IPS-18a (cell line): ENCODE measurements around the gene HTR7.
"Not testable (repeated sequence)": the region's sequence is repeated elsewhere in the genome, so short reads cannot be mapped to it uniquely, and the experiment has no call there.

Experiments
- H3K27ac ChIP-seq: one replicate; pipeline ENCODE4 v1.5.1; 2013; ENCODE audit warnings: low read length
- H3K27me3 ChIP-seq: one replicate; pipeline ENCODE4 v1.6.1; 2013; ENCODE audit warnings: mild to moderate bottlenecking, low read length; ENCODE audit not compliant: control insufficient read depth, insufficient read depth
- H3K36me3 ChIP-seq: one replicate; pipeline ENCODE4 v1.6.1; 2013; ENCODE audit warnings: low read depth, low read length; ENCODE audit not compliant: control insufficient read depth
- H3K4me1 ChIP-seq: one replicate; pipeline ENCODE4 v1.6.1; 2013; ENCODE audit warnings: low read depth, low read length; ENCODE audit not compliant: control insufficient read depth
- H3K4me3 ChIP-seq: one replicate; pipeline ENCODE4 v1.5.1; 2013; ENCODE audit warnings: low read length
- H3K9ac ChIP-seq: one replicate; pipeline ENCODE4 v1.6.1; 2013; ENCODE audit warnings: mild to moderate bottlenecking, low read length, moderate library complexity
- H3K9me3 ChIP-seq: one replicate; pipeline ENCODE4 v1.6.1; 2013; ENCODE audit warnings: low read depth, low read length; ENCODE audit not compliant: control insufficient read depth

Gene HTR7

GRCh38 chr10:90819911-90820310 lies 37.9 kb downstream of the HTR7 start:
- Histone ChIP-seq H3K36me3 (peaks cover 33% of the 10 kb centered on the region), H3K9me3 (peaks cover 23% of the 10 kb centered on the region), H3K27me3 (no peaks in the 10 kb centered on the region), H3K4me1 (peaks cover 36% of the 10 kb centered on the region), H3K27ac (no peak overlapping the region), H3K9ac (no peak overlapping the region), H3K4me3 (no peak overlapping the region)

- Histone ChIP-seq H3K27me3 (no peaks in the 10 kb centered on the region), H3K9ac (no peak overlapping the region), H3K4me1 (peaks cover 48% of the 10 kb centered on the region), H3K9me3 (peaks cover 19% of the 10 kb centered on the region), H3K27ac (no peak overlapping the region), H3K36me3 (peaks cover 39% of the 10 kb centered on the region), H3K4me3 (no peak overlapping the region)
These were observed 39.1 kb downstream of the HTR7 start for GRCh38 chr10:90818736-90819135.

- H3K4me1 ChIP-seq: peaks cover 57% of the 10 kb centered on the region
- H3K4me3 ChIP-seq: no peak overlapping the region
- no peaks in the 10 kb centered on the region for H3K27me3 ChIP-seq
- H3K36me3 ChIP-seq: peaks cover 46% of the 10 kb centered on the region
- H3K9ac ChIP-seq: no peak overlapping the region
- H3K27ac ChIP-seq: no peak overlapping the region
- peaks cover 5% of the 10 kb centered on the region for H3K9me3 ChIP-seq
These were observed 40.5 kb downstream of the HTR7 start for GRCh38 chr10:90817128-90817889.

GRCh38 chr10:90816466-90816865 lies 41.4 kb downstream of the HTR7 start:
- Histone ChIP-seq H3K27me3 (no peaks in the 10 kb centered on the region), H3K9me3 (no peaks in the 10 kb centered on the region), H3K4me1 (peaks cover 57% of the 10 kb centered on the region), H3K27ac (no peak overlapping the region), H3K4me3 (no peak overlapping the region), H3K9ac (no peak overlapping the region), H3K36me3 (peaks cover 50% of the 10 kb centered on the region)

- H3K27me3 ChIP-seq: no peaks in the 10 kb centered on the region
- peak overlapping the region; percentile 30 for H3K27ac ChIP-seq
- H3K4me1 ChIP-seq: peaks cover 43% of the 10 kb centered on the region
- H3K36me3 ChIP-seq: peaks cover 61% of the 10 kb centered on the region
- H3K9me3 ChIP-seq: no peaks in the 10 kb centered on the region
- H3K9ac ChIP-seq: peak overlapping the region; percentile 28
- H3K4me3 ChIP-seq: peak overlapping the region; percentile 13
These were observed 44.1 kb downstream of the HTR7 start for GRCh38 chr10:90813594-90814365.

GRCh38 chr10:90807106-90807505 lies 50.7 kb downstream of the HTR7 start:
- H3K9me3 ChIP-seq, H3K27me3 ChIP-seq: not testable (repeated sequence)
- Histone ChIP-seq H3K9ac (peak overlapping the region; percentile 93), H3K27ac (peak overlapping the region; percentile 62), H3K4me1 (peaks cover 33% of the 10 kb centered on the region), H3K4me3 (peak overlapping the region; percentile 82), H3K36me3 (peaks cover 14% of the 10 kb centered on the region)

GRCh38 chr10:90806677-90807076 lies 51.2 kb downstream of the HTR7 start:
- Histone ChIP-seq H3K27ac (peak overlapping the region; percentile 62), H3K4me1 (peaks cover 38% of the 10 kb centered on the region), H3K4me3 (peak overlapping the region; percentile 82), H3K36me3 (peaks cover 13% of the 10 kb centered on the region), H3K9me3 (no peaks in the 10 kb centered on the region), H3K9ac (peak overlapping the region; percentile 93), H3K27me3 (peaks cover 5% of the 10 kb centered on the region)

- peak overlapping the region; percentile 31 for H3K9ac ChIP-seq
These were observed 52.6 kb downstream of the HTR7 start for GRCh38 chr10:90805206-90805605.

GRCh38 chr10:90804354-90804753 lies 53.5 kb downstream of the HTR7 start:
- Histone ChIP-seq H3K4me3 (peak overlapping the region; percentile 26), H3K27me3 (peaks cover 5% of the 10 kb centered on the region), H3K27ac (peak overlapping the region; percentile 58), H3K9me3 (no peaks in the 10 kb centered on the region), H3K4me1 (peaks cover 44% of the 10 kb centered on the region), H3K9ac (peak overlapping the region; percentile 31), H3K36me3 (no peaks in the 10 kb centered on the region)

More at GRCh38 chr10:90805206-90805605, 52.6 kb downstream of the HTR7 start:
- H3K27ac ChIP-seq: peak overlapping the region; percentile 58
- peaks cover 5% of the 10 kb centered on the region for H3K27me3 ChIP-seq
- peaks cover 3% of the 10 kb centered on the region for H3K36me3 ChIP-seq
- H3K4me1 ChIP-seq: peaks cover 44% of the 10 kb centered on the region
- peak overlapping the region; percentile 26 for H3K4me3 ChIP-seq
- no peaks in the 10 kb centered on the region for H3K9me3 ChIP-seq

GRCh38 chr10:90801608-90802007 lies 56.2 kb downstream of the HTR7 start:
- Histone ChIP-seq H3K27ac (no peak overlapping the region), H3K36me3 (no peaks in the 10 kb centered on the region), H3K4me3 (no peak overlapping the region), H3K9ac (no peak overlapping the region), H3K27me3 (no peaks in the 10 kb centered on the region), H3K4me1 (peaks cover 41% of the 10 kb centered on the region), H3K9me3 (no peaks in the 10 kb centered on the region)

GRCh38 chr10:90800232-90800796 lies 57.5 kb downstream of the HTR7 start:
- peaks cover 2% of the 10 kb centered on the region for H3K36me3 ChIP-seq
- H3K9ac ChIP-seq: no peak overlapping the region
- H3K27ac ChIP-seq: no peak overlapping the region

More at GRCh38 chr10:90800232-90800796, 57.5 kb downstream of the HTR7 start:
- Histone ChIP-seq H3K27me3 (no peaks in the 10 kb centered on the region), H3K4me1 (peaks cover 41% of the 10 kb centered on the region), H3K4me3 (no peak overlapping the region), H3K9me3 (peaks cover 4% of the 10 kb centered on the region)
